Endothelial cell of umbilical vein (primary cell): Measurements from ENCODE around the gene MYO1B. TPM values are rescaled to one million over a fixed set of nuclear protein-coding genes. Genes with fewer than 3 reads are reported as not detected.

ENCODE experiments used
- BruUV-seq: library from RNA; stranded (reverse); fragments of 400-500 nt; replicated peaks from 2 replicates; lab custom pipeline; 2021; lab: Mats Ljungman, UMichigan
- CTCF ChIA-PET: fragments of 300-600, 350-600 bp; sonication (Branson Sonifier 250); formaldehyde crosslinking; loops from one replicate; lab custom pipeline; 2021; ENCODE audit warnings: antibody characterized with exemption, inconsistent platforms; lab: Charles Lee
- POLR2A ChIA-PET: fragments of 300-600, 350-600 bp; sonication (Branson Sonifier 250); formaldehyde crosslinking; loops from one replicate; lab custom pipeline; 2021; ENCODE audit warnings: antibody characterized with exemption, inconsistent platforms; lab: Charles Lee
- DNase-seq: peaks from one replicate; pipeline ENCODE4 v3.0.0-alpha.2; 2011; ENCODE audit warnings: low read depth, low spot score
- FAIRE-seq: peaks from 2 replicates; lab custom pipeline; 2011; peaks lifted over from hg19 to GRCh38; lab: Jason Lieb, UNC
- H2AFZ ChIP-seq: 2 replicates; pipeline ENCODE4 v1.6.0; 2012; ENCODE audit warnings: low read depth, low read length, control low read depth, inconsistent platforms
- H3K27ac ChIP-seq: 2 replicates; pipeline ENCODE4 v1.5.1; 2011; ENCODE audit warnings: low read depth, mild to moderate bottlenecking, control low read depth, low read length, moderate library complexity; ENCODE audit not compliant: insufficient read depth
- H3K27me3 ChIP-seq, 2 experiments: 2 replicates each; pipeline versions ENCODE4 v1.6.0 to v1.6.1; 2011; ENCODE audit warnings: low read length in 2 of 2, mixed read lengths in 1 of 2; ENCODE audit not compliant: control insufficient read depth in 2 of 2, insufficient read depth in 2 of 2
- H3K36me3 ChIP-seq, 2 experiments: 2 replicates in 1 of 2; 3 replicates in 1 of 2; pipeline ENCODE4 v1.5.1; 2011; ENCODE audit warnings: low read length in 2 of 2, mild to moderate bottlenecking in 1 of 2, moderate library complexity in 1 of 2; ENCODE audit not compliant: control insufficient read depth in 2 of 2, insufficient read depth in 2 of 2; ENCODE audit errors: extremely low read depth in 1 of 2
- H3K4me1 ChIP-seq: 3 replicates; pipeline ENCODE4 v1.5.1; 2011; ENCODE audit warnings: mild to moderate bottlenecking, low read length; ENCODE audit not compliant: control insufficient read depth, insufficient read depth; ENCODE audit errors: extremely low read depth
- H3K4me2 ChIP-seq: 2 replicates; pipeline ENCODE4 v1.6.1; 2011; ENCODE audit warnings: low read length, control low read depth, mixed read lengths; ENCODE audit not compliant: insufficient read depth
- H3K4me3 ChIP-seq, 3 experiments: fragments of 200-600 bp in 1 of 3; sonication (generic), shearing (Covaris generic) in 1 of 3; replicated peaks in 1 of 3; 2 replicates each; pipeline ENCODE4 v1.5.1; 2011 to 2016; ENCODE audit warnings: control low read depth in 3 of 3, low read length in 3 of 3, mild to moderate bottlenecking in 2 of 3, inconsistent platforms in 1 of 3, low read depth in 1 of 3, moderate library complexity in 1 of 3; ENCODE audit not compliant: insufficient read depth in 1 of 3
- H3K79me2 ChIP-seq: 2 replicates; pipeline ENCODE4 v1.6.0; 2012; ENCODE audit warnings: low read length, inconsistent platforms; ENCODE audit not compliant: control insufficient read depth, insufficient read depth
- H3K9ac ChIP-seq: replicated peaks from 2 replicates; pipeline ENCODE3; 2011; ENCODE audit warnings: low read length, control low read depth; ENCODE audit not compliant: insufficient read depth; ENCODE audit errors: extremely low read depth
- H3K9me1 ChIP-seq: replicated peaks from 3 replicates; pipeline ENCODE4 v1.6.0; 2011; ENCODE audit warnings: mild to moderate bottlenecking, low read length; ENCODE audit not compliant: control insufficient read depth, insufficient read depth; ENCODE audit errors: extremely low read depth
- H3K9me3 ChIP-seq: replicated peaks from 2 replicates; pipeline ENCODE4 v1.5.1; 2012; ENCODE audit warnings: low read length, inconsistent platforms; ENCODE audit not compliant: control insufficient read depth, insufficient read depth
- H4K20me1 ChIP-seq: replicated peaks from 2 replicates; pipeline ENCODE3; 2011; ENCODE audit warnings: mild to moderate bottlenecking, low read length; ENCODE audit not compliant: control insufficient read depth, insufficient read depth; ENCODE audit errors: extremely low read depth
- CTCF ChIP-seq, 2 donors: IDR thresholded peaks; 1 replicate in 1 of 2; 2 replicates in 1 of 2; pipeline ENCODE4 v1.5.1; 2011; ENCODE audit warnings: low read length in 2 of 2, mild to moderate bottlenecking in 2 of 2, moderate library complexity in 2 of 2, control low read depth in 1 of 2, inconsistent platforms in 1 of 2, low read depth in 1 of 2; ENCODE audit not compliant: insufficient read depth in 1 of 2; ENCODE audit errors: extremely low read depth in 1 of 2
- EZH2 ChIP-seq: IDR thresholded peaks from 2 replicates; pipeline ENCODE4 v1.6.1; 2012; ENCODE audit warnings: borderline replicate concordance, low read depth, mild to moderate bottlenecking, moderate library complexity, low read length, inconsistent platforms; ENCODE audit not compliant: severe bottlenecking
- FOS ChIP-seq: IDR thresholded peaks from 2 replicates; pipeline ENCODE4 v1.6.1; 2011; ENCODE audit warnings: mild to moderate bottlenecking, low read length, moderate library complexity, borderline replicate concordance; ENCODE audit not compliant: insufficient read depth
- GATA2 ChIP-seq: IDR thresholded peaks from 2 replicates; pipeline ENCODE4 v1.7.0; 2011; ENCODE audit warnings: low read depth, mild to moderate bottlenecking, moderate library complexity, mixed read lengths, low read length; ENCODE audit not compliant: insufficient read length, insufficient read depth
- MAX ChIP-seq: IDR thresholded peaks from 2 replicates; pipeline ENCODE4 v1.6.1; 2011; ENCODE audit not compliant: insufficient read depth, insufficient read length
- MYC ChIP-seq: IDR thresholded peaks from one replicate; pipeline ENCODE4 v1.6.1; 2011; ENCODE audit warnings: mild to moderate bottlenecking, low read depth, low read length
- POLR2AphosphoS5 ChIP-seq: IDR thresholded peaks from 2 replicates; pipeline ENCODE4 v1.6.1; 2012; ENCODE audit warnings: low read depth, mild to moderate bottlenecking, control low read depth, low read length, moderate library complexity; ENCODE audit not compliant: insufficient read depth
- dilution Hi-C: fragments of 300-500 bp; cut with MboI; formaldehyde crosslinking; loops from one replicate; pipeline ENCODE4 v1.15.0; 2019; ENCODE audit warnings: low sequenced_read_pairs; ENCODE audit not compliant: extremely low pct_ligation_motif_present
- intact Hi-C: fragments of 100-400 bp; cut with micrococcal nuclease; formaldehyde crosslinking; loops from one replicate; pipeline ENCODE4 v1.10.0; 2022
- polyA plus RNA-seq, 4 experiments: library from polyadenylated mRNA; depleted of rRNA in 3 of 4; stranded (reverse) in 3 of 4; unstranded in 1 of 4; fragments of >200 nt; gene quantifications; 2 replicates each; pipeline versions ENCODE4 v1.2.1 to v1.2.3, GENCODE V29; 2011 to 2012; ENCODE audit warnings: missing spikeins in 1 of 4
- total RNA-seq: library from RNA; stranded (reverse); gene quantifications from 2 replicates; pipeline ENCODE4 v1.2.3, GENCODE V29; 2021

Gene MYO1B
- total and polyA plus RNA-seq, 2 donors (not counting 3 experiments of a cell fraction or from before 2014, with no cell fraction given) = 8.7 to 51.1 TPM

GRCh38 chr2:191459158-191459557, 214.0 kb downstream of the MYO1B start:
- Histone ChIP-seq H3K4me3 (no peak overlapping the region), H3K4me1 (no peaks in the 10 kb centered on the region), H3K36me3 (no peaks in the 10 kb centered on the region), H4K20me1 (no peaks in the 10 kb centered on the region), H3K27ac (no peak overlapping the region), H3K9me3 (no peaks in the 10 kb centered on the region), H3K79me2 (no peaks in the 10 kb centered on the region), H3K4me2 (no peak overlapping the region), H3K27me3 (peaks cover 0 to 2% of the 10 kb centered on the region in 2 experiments), H3K9ac (no peak overlapping the region), H2AFZ (no peak overlapping the region), H3K9me1 (no peaks in the 10 kb centered on the region)
- dilution Hi-C loops (no loop called here), intact Hi-C loops (no loop called here)
- POLR2A ChIA-PET = no interaction called here
- BruUV-seq = no TSS peak
- TF ChIP-seq EZH2 (no peak), MAX (no peak), POLR2AphosphoS5 (no peak), CTCF (IDR thresholded peaks at IDR 0.05; ENCODE audit: extremely low read depth in 1 of 2, insufficient read depth in 1 of 2, low read depth in 1 of 2, low read length in 2 of 2) (no peak), MYC (no peak), GATA2 (no peak), FOS (no peak)
- no peak for FAIRE-seq
- DNase-seq = no peak
- CTCF ChIA-PET = no interaction called here
